Epithelial cell of esophagus (primary cell): ENCODE results near the gene FAR2.
"Not testable (repeated sequence)": the region's sequence is repeated elsewhere in the genome, so short reads cannot be mapped to it uniquely, and the experiment has no call there.

Experiments used
- DNase-seq: peaks from one replicate; pipeline ENCODE4 v3.0.0; 2010; ENCODE audit warnings: low read depth
- H3K4me3 ChIP-seq: 2 replicates; pipeline ENCODE4 v1.5.1; 2011; ENCODE audit warnings: mild to moderate bottlenecking, low read length, control low read depth
- TF ChIP-seq, protein P1 (sequence below): IDR thresholded peaks from 2 replicates; pipeline ENCODE4 v1.5.1; 2011; ENCODE audit warnings: low read depth, mild to moderate bottlenecking, low read length, control low read depth, inconsistent platforms; ENCODE audit not compliant: insufficient read depth; ENCODE audit errors: missing control alignments

FAR2 gene

DNA sequence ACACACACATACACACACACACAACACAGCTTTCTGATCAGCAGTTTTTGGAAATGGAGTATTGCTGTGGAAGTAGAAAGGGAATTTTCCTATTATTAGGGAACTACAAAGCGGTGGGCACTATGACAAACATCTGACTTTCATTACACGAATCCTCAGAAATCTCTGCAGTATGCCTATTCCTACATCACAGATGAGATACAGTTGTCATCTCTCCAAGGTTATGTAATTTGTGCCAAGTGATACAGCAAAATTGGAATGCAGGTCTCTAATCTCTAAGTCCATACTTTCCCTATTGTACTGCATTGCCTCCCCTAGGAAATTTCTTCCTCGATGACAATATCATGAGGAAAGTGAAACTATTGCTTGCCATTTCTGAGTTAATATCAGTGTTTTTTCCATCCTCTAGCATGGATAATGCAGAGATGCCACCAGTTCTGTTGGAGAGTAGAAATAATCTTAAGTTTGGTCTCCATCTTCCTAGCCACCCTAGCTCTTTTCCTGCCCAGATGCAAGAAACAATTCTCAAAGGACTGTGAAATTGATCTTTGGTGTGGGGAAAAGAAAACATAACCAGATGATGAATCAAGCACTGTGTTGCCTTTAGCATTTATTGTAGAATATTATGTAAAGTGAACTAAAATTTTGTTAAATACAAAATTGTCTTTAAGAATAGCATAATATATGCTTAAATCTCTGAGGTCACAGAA lies 137.2 kb downstream of the FAR2 start:
- no peak overlapping the region for H3K4me3 ChIP-seq
- TF ChIP-seq, protein P1, sequence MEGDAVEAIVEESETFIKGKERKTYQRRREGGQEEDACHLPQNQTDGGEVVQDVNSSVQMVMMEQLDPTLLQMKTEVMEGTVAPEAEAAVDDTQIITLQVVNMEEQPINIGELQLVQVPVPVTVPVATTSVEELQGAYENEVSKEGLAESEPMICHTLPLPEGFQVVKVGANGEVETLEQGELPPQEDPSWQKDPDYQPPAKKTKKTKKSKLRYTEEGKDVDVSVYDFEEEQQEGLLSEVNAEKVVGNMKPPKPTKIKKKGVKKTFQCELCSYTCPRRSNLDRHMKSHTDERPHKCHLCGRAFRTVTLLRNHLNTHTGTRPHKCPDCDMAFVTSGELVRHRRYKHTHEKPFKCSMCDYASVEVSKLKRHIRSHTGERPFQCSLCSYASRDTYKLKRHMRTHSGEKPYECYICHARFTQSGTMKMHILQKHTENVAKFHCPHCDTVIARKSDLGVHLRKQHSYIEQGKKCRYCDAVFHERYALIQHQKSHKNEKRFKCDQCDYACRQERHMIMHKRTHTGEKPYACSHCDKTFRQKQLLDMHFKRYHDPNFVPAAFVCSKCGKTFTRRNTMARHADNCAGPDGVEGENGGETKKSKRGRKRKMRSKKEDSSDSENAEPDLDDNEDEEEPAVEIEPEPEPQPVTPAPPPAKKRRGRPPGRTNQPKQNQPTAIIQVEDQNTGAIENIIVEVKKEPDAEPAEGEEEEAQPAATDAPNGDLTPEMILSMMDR, result no peak
- no peak for DNase-seq

DNA sequence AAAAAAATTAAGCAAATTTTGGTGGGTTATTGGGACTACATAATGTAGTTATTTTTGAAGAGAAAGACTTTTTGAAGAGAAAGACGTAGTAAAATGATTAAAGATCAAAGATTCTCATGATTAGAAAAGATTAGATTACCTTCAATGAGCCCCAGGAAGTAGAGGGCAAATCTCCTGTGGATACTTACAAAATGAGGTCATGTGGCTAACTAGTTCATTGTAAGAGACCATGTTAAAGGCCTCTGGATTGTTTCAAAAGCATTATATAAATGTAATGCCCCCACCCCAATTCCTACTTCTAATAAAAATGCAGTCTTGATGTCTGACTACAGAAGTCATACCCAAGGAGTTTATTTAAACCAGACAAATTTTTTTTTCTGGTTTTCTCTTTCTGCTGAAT lies 138.5 kb downstream of the FAR2 start:
- no peak for DNase-seq
- no peak overlapping the region for H3K4me3 ChIP-seq
- TF ChIP-seq, protein P1, result no peak

DNA sequence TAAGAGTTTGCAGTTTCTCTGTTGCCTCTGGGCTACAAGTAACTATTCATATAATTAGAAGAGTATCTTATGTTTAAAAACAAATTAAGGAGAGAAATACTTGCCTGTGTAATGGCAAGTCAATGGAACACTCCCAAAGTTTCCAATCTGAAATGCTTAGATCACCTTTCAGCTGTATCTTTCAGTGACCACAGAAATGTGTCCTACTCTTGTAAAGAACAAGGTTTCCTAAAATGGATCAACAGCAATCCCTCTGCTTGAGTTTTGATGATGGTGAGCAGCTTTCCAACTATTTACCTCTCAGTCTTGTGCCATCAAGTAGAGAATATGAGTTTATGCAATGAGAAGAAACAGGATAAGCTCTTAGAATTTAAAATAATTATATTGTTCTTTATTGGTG lies 139.0 kb downstream of the FAR2 start:
- TF ChIP-seq, protein P1, result no peak
- DNase-seq, result no peak
- H3K4me3 ChIP-seq, result no peak overlapping the region

DNA sequence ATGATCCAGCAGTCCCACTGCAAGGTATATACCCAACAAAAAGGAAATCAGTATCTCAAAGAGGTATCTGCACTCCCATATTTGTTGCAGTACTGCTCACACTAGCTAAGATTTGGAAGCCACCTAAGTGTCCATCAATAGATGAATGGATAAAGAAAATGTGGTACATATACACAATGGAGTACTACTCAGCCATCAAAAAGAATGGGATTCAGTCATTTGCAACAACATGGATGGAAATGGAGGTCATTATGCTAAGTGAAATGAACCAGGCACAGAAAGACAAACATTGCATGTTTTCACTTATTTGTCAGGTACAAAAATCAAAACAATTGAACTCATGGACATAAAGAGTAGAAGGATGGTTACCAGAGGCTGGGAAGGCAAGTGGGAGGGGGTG lies 141.4 kb downstream of the FAR2 start:
- not testable (repeated sequence) for DNase-seq, H3K4me3 ChIP-seq

DNA sequence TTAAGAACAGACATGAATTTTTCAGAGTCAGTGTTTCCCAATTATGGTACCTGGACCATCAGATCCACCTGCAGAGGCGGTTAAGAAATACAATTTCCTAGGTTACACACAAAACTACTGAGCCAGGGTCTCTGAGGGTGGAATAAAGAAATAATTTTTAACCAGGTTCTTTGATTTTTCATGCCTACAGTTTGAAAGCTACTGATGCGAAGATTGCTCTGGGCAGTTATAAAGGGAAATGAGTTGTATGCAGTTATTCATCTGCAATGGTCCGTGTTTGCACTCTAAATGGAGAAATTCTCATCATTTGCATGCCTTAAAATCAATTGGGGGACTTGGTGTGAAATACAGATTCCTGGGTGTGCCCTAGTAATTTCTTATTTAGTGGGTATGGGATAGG lies 142.1 kb downstream of the FAR2 start:
- DNase-seq, result no peak
- H3K4me3 ChIP-seq, result no peak overlapping the region
- TF ChIP-seq, protein P1, result no peak

DNA sequence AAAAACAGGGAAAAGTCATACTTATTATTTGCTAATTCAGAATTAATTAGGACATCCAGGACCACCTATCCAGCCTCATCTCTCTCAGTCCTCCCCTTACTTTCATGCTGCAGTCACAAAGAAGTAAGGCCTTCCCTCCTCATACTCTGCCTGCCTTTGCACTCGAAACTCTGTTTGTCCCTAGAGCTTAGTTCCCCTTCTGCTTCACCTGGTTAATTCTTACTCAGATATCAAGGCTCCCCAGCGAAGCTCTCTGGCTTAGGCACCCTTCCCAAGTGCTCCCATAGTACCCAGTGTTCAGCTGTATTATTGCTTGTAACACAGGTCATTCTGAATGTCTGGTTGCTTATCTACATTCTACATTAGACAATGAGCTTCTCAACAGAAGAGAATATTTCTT lies 150.6 kb downstream of the FAR2 start:
- no peak for DNase-seq
- TF ChIP-seq, protein P1, result no peak
- no peak overlapping the region for H3K4me3 ChIP-seq

DNA sequence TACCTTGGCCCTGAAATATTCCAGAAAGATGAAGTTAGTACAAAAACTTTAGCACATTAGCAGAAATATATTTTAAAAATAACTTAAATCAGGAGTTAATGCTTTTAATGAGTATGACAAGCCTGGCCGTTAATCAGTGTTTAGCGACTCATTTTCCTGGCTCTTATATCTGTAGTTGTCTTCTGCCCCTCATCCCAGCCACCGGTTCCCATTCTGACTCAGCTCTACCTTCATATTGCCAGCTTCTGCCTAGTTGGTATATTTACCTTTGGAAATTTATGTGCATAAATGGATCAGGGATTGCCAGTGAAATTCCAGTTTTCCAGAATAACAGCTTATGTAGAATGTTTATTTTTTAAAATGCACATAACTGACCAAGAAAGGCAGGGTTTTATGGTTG lies 152.0 kb downstream of the FAR2 start:
- TF ChIP-seq, protein P1, result no peak
- no peak for DNase-seq
- H3K4me3 ChIP-seq, result no peak overlapping the region
